Activated T-cell treated with anti-CD3 and anti-CD28 coated beads, Interleukin-2, amount 50 U/mL, for 4 hours (primary cell): ENCODE measurements around the gene ACTR1A. TPM values are rescaled to one million over a fixed set of nuclear protein-coding genes. Genes with fewer than 3 reads are reported as not detected.
A peak's percentile ranks its signal among the peaks of the same experiment; 100 is the strongest.

Experiments used
- ATAC-seq, 2 donors: fragments of 200-7000 bp; cut with Tn5 transposase; one replicate each; pipeline ENCODE4 v1.10.0; 2021
- DNase-seq: peaks from one replicate; pipeline ENCODE4 v3.0.0-alpha.2; 2020
- H3K27me3 Mint-ChIP-seq: one replicate; pipeline ENCODE4 v1.8.0; 2021; ENCODE audit warnings: low read depth, mixed read lengths
- H3K36me3 Mint-ChIP-seq: one replicate; pipeline ENCODE4 v1.8.0; 2022; ENCODE audit warnings: mixed read lengths; ENCODE audit not compliant: insufficient read depth
- H3K4me1 Mint-ChIP-seq: one replicate; pipeline ENCODE4 v1.8.0; 2021; ENCODE audit warnings: low read depth, mixed read lengths
- H3K4me3 Mint-ChIP-seq: one replicate; pipeline ENCODE4 v1.8.0; 2021; ENCODE audit warnings: mild to moderate bottlenecking, moderate library complexity, mixed read lengths
- H3K9me3 Mint-ChIP-seq: one replicate; pipeline ENCODE4 v1.8.0; 2021; ENCODE audit warnings: mixed read lengths
- total RNA-seq, 3 donors: library from RNA; stranded (reverse); gene quantifications; one replicate each; pipeline ENCODE4 v1.2.1, GENCODE V29; 2021

The ACTR1A gene
- total RNA-seq, 3 donors from 2014 or later, result 65.2 to 69.8 (median 67.1) TPM

- H3K36me3 Mint-ChIP-seq, result peaks cover 19% of the 10 kb centered on the region
- no peaks in the 10 kb centered on the region for H3K27me3 Mint-ChIP-seq
- peaks cover 13% of the 10 kb centered on the region for H3K4me1 Mint-ChIP-seq
- DNase-seq, result no peak
- no peaks in the 10 kb centered on the region for H3K9me3 Mint-ChIP-seq
- H3K4me3 Mint-ChIP-seq, result no peak overlapping the region
- no peak for ATAC-seq
Measured at GRCh38 chr10:102480396-102480795, 22.1 kb downstream of the ACTR1A start.

GRCh38 chr10:102479651-102480050 lies 22.9 kb downstream of the ACTR1A start:
- Mint-ChIP-seq H3K4me1 (peaks cover 16% of the 10 kb centered on the region), H3K9me3 (no peaks in the 10 kb centered on the region)
- no peak for ATAC-seq

GRCh38 chr10:102476466-102477141 lies 25.9 kb downstream of the ACTR1A start:
- H3K4me1 Mint-ChIP-seq, result peaks cover 32% of the 10 kb centered on the region
- H3K4me3 Mint-ChIP-seq, result no peak overlapping the region
- H3K36me3 Mint-ChIP-seq, result peaks cover 8% of the 10 kb centered on the region
- H3K27me3 Mint-ChIP-seq, result no peaks in the 10 kb centered on the region
- ATAC-seq (no peak), DNase-seq (no peak)
- H3K9me3 Mint-ChIP-seq, result no peaks in the 10 kb centered on the region

More at GRCh38 chr10:102479651-102480050, 22.9 kb downstream of the ACTR1A start:
- H3K36me3 Mint-ChIP-seq, result peaks cover 19% of the 10 kb centered on the region
- DNase-seq, result no peak
- no peaks in the 10 kb centered on the region for H3K27me3 Mint-ChIP-seq
- no peak overlapping the region for H3K4me3 Mint-ChIP-seq

GRCh38 chr10:102475451-102476040 lies 27.0 kb downstream of the ACTR1A start:
- no peak for DNase-seq
- H3K36me3 Mint-ChIP-seq, result peaks cover 6% of the 10 kb centered on the region
- H3K4me3 Mint-ChIP-seq, result no peak overlapping the region
- no peaks in the 10 kb centered on the region for H3K27me3 Mint-ChIP-seq
- H3K9me3 Mint-ChIP-seq, result no peaks in the 10 kb centered on the region
- ATAC-seq, result no peak
- peaks cover 32% of the 10 kb centered on the region for H3K4me1 Mint-ChIP-seq

GRCh38 chr10:102473445-102474331 lies 28.8 kb downstream of the ACTR1A start:
- Mint-ChIP-seq H3K4me1 (peaks cover 27% of the 10 kb centered on the region), H3K36me3 (peaks cover 7% of the 10 kb centered on the region), H3K4me3 (no peak overlapping the region), H3K9me3 (no peaks in the 10 kb centered on the region), H3K27me3 (no peaks in the 10 kb centered on the region)
- ATAC-seq (peak; percentile 71 to 73), DNase-seq (peak; percentile 16)

- peaks cover 19% of the 10 kb centered on the region for H3K4me1 Mint-ChIP-seq
- DNase-seq, result no peak
- H3K4me3 Mint-ChIP-seq, result no peak overlapping the region
- no peak for ATAC-seq
- H3K27me3 Mint-ChIP-seq, result no peaks in the 10 kb centered on the region
- H3K36me3 Mint-ChIP-seq, result peaks cover 6% of the 10 kb centered on the region
- no peaks in the 10 kb centered on the region for H3K9me3 Mint-ChIP-seq
Measured at GRCh38 chr10:102470579-102471546, 31.6 kb downstream of the ACTR1A start.

- Mint-ChIP-seq H3K9me3 (no peaks in the 10 kb centered on the region), H3K4me1 (peaks cover 11% of the 10 kb centered on the region), H3K27me3 (no peaks in the 10 kb centered on the region), H3K36me3 (peaks cover 4% of the 10 kb centered on the region), H3K4me3 (no peak overlapping the region)
- DNase-seq, result no peak
- ATAC-seq, result no peak
Measured at GRCh38 chr10:102468683-102469082, 33.8 kb downstream of the ACTR1A start.

- Mint-ChIP-seq H3K9me3 (no peaks in the 10 kb centered on the region), H3K4me1 (peaks cover 4% of the 10 kb centered on the region), H3K4me3 (no peak overlapping the region), H3K36me3 (peaks cover 4% of the 10 kb centered on the region), H3K27me3 (no peaks in the 10 kb centered on the region)
- no peak for ATAC-seq
- no peak for DNase-seq
Measured at GRCh38 chr10:102467971-102468438, 34.5 kb downstream of the ACTR1A start.

- no peaks in the 10 kb centered on the region for H3K9me3 Mint-ChIP-seq
- no peaks in the 10 kb centered on the region for H3K27me3 Mint-ChIP-seq
- no peak overlapping the region for H3K4me3 Mint-ChIP-seq
- ATAC-seq (no peak), DNase-seq (no peak)
- H3K4me1 Mint-ChIP-seq, result peaks cover 5% of the 10 kb centered on the region
- H3K36me3 Mint-ChIP-seq, result peaks cover 4% of the 10 kb centered on the region
Measured at GRCh38 chr10:102467318-102467717, 35.2 kb downstream of the ACTR1A start.

- no peaks in the 10 kb centered on the region for H3K27me3 Mint-ChIP-seq
- peaks cover 4% of the 10 kb centered on the region for H3K36me3 Mint-ChIP-seq
- no peak overlapping the region for H3K4me3 Mint-ChIP-seq
- DNase-seq, result no peak
- ATAC-seq, result no peak
- H3K4me1 Mint-ChIP-seq, result peaks cover 23% of the 10 kb centered on the region
- H3K9me3 Mint-ChIP-seq, result no peaks in the 10 kb centered on the region
Measured at GRCh38 chr10:102465466-102465865, 37.0 kb downstream of the ACTR1A start.

- ATAC-seq (no peak), DNase-seq (no peak)
- H3K9me3 Mint-ChIP-seq, result no peaks in the 10 kb centered on the region
- H3K27me3 Mint-ChIP-seq, result no peaks in the 10 kb centered on the region
- H3K36me3 Mint-ChIP-seq, result peaks cover under 1% of the 10 kb centered on the region
- no peak overlapping the region for H3K4me3 Mint-ChIP-seq
- H3K4me1 Mint-ChIP-seq, result peaks cover 23% of the 10 kb centered on the region
Measured at GRCh38 chr10:102463983-102464382, 38.5 kb downstream of the ACTR1A start.

GRCh38 chr10:102462512-102463054 lies 39.9 kb downstream of the ACTR1A start:
- H3K4me1 Mint-ChIP-seq, result peaks cover 23% of the 10 kb centered on the region
- H3K9me3 Mint-ChIP-seq, result no peaks in the 10 kb centered on the region
- DNase-seq (no peak), ATAC-seq (no peak)
- H3K27me3 Mint-ChIP-seq, result no peaks in the 10 kb centered on the region
- H3K36me3 Mint-ChIP-seq, result no peaks in the 10 kb centered on the region
- H3K4me3 Mint-ChIP-seq, result peak overlapping the region; percentile 88
